Thyroid gland (tissue), 4 donors: ENCODE measurements around the gene GNL2.

ENCODE experiments used
- POLR2A ChIP-seq, 2 donors: fragments of 450-650 bp; IDR thresholded peaks; one replicate each; pipeline ENCODE4 v1.6.1; 2017; ENCODE audit warnings: antibody characterized with exemption in 2 of 2, mild to moderate bottlenecking in 2 of 2, moderate library complexity in 1 of 2
- TF ChIP-seq, protein P1 (sequence below), 6 experiments: fragments of 200-600 bp in 3 of 6; fragments of 450-650 bp in 3 of 6; sonication (generic) in 3 of 6; IDR thresholded peaks; one replicate each; pipeline ENCODE4 v1.5.1; 2016 to 2019; ENCODE audit warnings: antibody characterized with exemption in 6 of 6, mild to moderate bottlenecking in 2 of 6, inconsistent platforms in 1 of 6, moderate library complexity in 1 of 6

- no peak for TF ChIP-seq POLR2A (IDR thresholded peaks at IDR 0.05)
- TF ChIP-seq, protein P1, sequence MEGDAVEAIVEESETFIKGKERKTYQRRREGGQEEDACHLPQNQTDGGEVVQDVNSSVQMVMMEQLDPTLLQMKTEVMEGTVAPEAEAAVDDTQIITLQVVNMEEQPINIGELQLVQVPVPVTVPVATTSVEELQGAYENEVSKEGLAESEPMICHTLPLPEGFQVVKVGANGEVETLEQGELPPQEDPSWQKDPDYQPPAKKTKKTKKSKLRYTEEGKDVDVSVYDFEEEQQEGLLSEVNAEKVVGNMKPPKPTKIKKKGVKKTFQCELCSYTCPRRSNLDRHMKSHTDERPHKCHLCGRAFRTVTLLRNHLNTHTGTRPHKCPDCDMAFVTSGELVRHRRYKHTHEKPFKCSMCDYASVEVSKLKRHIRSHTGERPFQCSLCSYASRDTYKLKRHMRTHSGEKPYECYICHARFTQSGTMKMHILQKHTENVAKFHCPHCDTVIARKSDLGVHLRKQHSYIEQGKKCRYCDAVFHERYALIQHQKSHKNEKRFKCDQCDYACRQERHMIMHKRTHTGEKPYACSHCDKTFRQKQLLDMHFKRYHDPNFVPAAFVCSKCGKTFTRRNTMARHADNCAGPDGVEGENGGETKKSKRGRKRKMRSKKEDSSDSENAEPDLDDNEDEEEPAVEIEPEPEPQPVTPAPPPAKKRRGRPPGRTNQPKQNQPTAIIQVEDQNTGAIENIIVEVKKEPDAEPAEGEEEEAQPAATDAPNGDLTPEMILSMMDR (IDR thresholded peaks at IDR 0.05): no peak
Measured at GRCh38 chr1:37634244-37634991, 38.7 kb upstream of the GNL2 start, which contains the start of gene RSPO1.
